VCaP (cell line): ENCODE data around the gene TMEM147.
"Not testable (repeated sequence)": the region's sequence is repeated elsewhere in the genome, so short reads cannot be mapped to it uniquely, and the experiment has no call there.

Experiments
- H3K27ac ChIP-seq: fragments of 450-650 bp; 2 replicates; pipeline ENCODE4 v1.5.1; 2017
- TF ChIP-seq, protein P1 (sequence below): fragments of 450-650 bp; conservative IDR thresholded peaks from 2 replicates; pipeline ENCODE4 v1.5.1; 2017; ENCODE audit warnings: mild to moderate bottlenecking, moderate library complexity

Gene TMEM147

DNA sequence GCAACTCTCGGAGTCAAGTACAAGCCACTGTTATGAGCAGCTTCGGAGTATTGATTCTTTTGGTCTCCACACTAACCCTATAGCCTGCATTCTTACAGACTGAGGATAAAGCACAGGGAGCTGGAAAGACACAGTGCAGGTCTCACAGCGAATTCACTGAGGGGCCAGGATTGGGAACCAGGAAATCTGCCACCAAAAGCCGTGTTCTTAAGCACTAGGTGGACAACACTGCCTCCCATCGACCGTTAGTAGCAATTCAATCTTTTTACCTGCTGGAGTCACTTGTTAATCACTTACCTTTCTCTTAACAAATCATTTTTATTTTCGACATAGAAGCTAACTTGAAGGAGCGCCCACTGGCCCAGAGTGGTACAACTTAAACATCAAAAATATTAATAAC lies 46.8 kb downstream of the TMEM147 start:
- H3K27ac ChIP-seq = no peak overlapping the region
- TF ChIP-seq, protein P1, sequence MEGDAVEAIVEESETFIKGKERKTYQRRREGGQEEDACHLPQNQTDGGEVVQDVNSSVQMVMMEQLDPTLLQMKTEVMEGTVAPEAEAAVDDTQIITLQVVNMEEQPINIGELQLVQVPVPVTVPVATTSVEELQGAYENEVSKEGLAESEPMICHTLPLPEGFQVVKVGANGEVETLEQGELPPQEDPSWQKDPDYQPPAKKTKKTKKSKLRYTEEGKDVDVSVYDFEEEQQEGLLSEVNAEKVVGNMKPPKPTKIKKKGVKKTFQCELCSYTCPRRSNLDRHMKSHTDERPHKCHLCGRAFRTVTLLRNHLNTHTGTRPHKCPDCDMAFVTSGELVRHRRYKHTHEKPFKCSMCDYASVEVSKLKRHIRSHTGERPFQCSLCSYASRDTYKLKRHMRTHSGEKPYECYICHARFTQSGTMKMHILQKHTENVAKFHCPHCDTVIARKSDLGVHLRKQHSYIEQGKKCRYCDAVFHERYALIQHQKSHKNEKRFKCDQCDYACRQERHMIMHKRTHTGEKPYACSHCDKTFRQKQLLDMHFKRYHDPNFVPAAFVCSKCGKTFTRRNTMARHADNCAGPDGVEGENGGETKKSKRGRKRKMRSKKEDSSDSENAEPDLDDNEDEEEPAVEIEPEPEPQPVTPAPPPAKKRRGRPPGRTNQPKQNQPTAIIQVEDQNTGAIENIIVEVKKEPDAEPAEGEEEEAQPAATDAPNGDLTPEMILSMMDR = peak; percentile 67

DNA sequence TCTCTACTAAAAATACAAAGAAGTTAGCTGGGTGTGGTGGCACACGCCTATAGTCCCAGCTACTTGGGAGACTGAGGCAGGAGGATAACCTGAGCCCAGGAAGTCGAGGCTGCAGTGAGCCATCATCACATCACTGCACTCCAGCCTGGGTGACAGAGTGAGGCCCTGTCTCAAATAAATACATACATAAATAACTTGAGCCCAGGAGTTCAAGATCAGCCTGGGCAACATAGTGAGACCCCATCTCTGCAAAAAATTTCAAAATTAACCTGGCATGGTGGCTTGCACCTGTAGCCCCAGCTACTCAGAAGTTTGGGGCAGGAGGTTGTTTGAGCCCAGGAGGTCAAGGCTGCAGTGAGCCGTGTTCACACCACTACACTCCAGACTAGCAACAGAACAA lies 49.6 kb downstream of the TMEM147 start:
- H3K27ac ChIP-seq = not testable (repeated sequence)

DNA sequence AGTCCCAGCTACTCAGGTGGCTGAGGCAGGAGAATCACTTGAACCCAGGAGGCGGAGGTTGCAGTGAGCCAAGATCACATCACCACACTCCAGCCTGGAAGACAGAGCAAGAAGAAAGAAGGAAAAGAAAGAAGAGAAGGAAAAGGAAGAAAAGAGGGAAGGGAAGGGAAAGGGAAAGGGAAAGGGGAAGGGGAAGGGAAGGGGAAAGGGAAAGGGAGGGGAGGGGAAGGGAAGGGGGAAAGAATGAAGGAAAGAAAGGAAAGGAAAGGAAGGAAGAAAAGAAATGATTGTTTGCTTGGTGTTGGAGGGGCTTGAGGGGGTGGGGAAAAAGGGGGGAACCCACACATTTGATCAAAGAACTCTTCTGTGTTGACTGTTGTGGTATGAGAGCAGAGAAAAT lies 50.5 kb downstream of the TMEM147 start:
- TF ChIP-seq, protein P1 = no peak
- H3K27ac ChIP-seq = no peak overlapping the region

DNA sequence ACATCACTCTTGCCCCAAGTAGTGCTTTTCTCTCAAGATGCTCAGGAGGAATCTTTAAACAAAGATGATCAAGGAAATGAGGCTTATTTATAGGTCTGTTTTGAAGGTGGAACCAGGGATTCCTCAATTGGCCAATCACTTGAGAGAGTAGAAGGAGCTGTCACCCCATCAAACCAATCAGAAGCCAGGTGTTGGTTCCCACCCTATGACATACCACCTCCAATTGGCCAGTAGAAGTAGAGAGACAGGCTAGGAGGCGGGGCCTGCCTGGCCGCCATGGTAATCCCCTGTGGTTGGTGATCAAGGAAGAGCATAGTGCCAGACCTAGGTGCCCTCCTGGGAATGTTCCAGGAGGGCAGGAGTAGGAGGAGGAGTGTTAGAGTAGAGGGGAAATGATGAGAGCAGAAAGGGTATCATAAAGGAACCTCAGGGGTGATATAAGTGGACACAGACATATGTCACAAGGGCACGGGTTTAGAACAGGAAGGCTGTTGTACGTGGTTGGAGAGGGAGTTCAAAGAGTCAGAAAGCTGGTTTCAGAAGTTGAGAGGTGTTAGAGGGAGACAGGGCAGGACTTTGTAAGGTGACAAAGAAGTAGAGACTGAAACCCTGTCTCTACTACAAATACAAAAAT lies 51.1 kb downstream of the TMEM147 start:
- TF ChIP-seq, protein P1 = no peak
- no peak overlapping the region for H3K27ac ChIP-seq
